Psoas muscle (tissue), 8 donors: ENCODE data around the gene CCDC102B. TPM values are rescaled to one million over a fixed set of nuclear protein-coding genes. Genes with fewer than 3 reads are reported as not detected.

Experiments
- ATAC-seq, 4 donors: fragments of 200-7000 bp; cut with Tn5 transposase; one replicate each; pipeline ENCODE4 v1.9.1; 2020; ENCODE audit warnings: moderate library complexity in 3 of 4, mild to moderate bottlenecking in 2 of 4
- DNase-seq, 2 donors: peaks; one replicate each; pipeline ENCODE4 v3.0.0-alpha.2; 2020
- H3K27ac ChIP-seq: fragments of 200-600 bp; one replicate; pipeline ENCODE4 v1.8.0; 2022
- H3K27me3 ChIP-seq, 3 donors: fragments of 200-600 bp in 1 of 3; one replicate each; pipeline versions ENCODE4 v1.6.1 to v1.8.0; 2013 to 2022; ENCODE audit warnings: low read length in 2 of 3, mild to moderate bottlenecking in 2 of 3, moderate library complexity in 1 of 3; ENCODE audit not compliant: insufficient read depth in 3 of 3
- H3K36me3 ChIP-seq, 2 donors: fragments of 200-600 bp in 1 of 2; one replicate each; pipeline versions ENCODE4 v1.6.1 to v1.8.0; 2013 to 2022; ENCODE audit warnings: low read depth in 1 of 2, mild to moderate bottlenecking in 1 of 2, moderate library complexity in 1 of 2; ENCODE audit not compliant: insufficient read depth in 1 of 2
- H3K4me1 ChIP-seq: fragments of 200-600 bp; one replicate; pipeline ENCODE4 v1.8.0; 2022
- H3K4me3 ChIP-seq: fragments of 200-600 bp; one replicate; pipeline ENCODE4 v1.8.0; 2022; ENCODE audit warnings: mild to moderate bottlenecking
- H3K9me3 ChIP-seq: fragments of 200-600 bp; one replicate; pipeline ENCODE4 v1.8.0; 2022
- WGBS, 3 donors: extraction: QIAGEN DNeasy Blood & Tissue Kit; methylation state at CpG; one replicate each; pipeline versions ENCODE4 v1.1.6 to v1.1.7; 2013; 5-methylcytosine and 5-hydroxymethylcytosine counted together
- intact Hi-C, 2 donors: fragments of 100-400 bp; cut with DNase I; formaldehyde crosslinking; loops; one replicate each; pipeline versions ENCODE4 v1.11.0 to v1.14.2; 2022
- polyA plus RNA-seq, 3 donors: library from polyadenylated mRNA; stranded (reverse); fragments of 200-250 nt; gene quantifications; one replicate each; pipeline ENCODE4 v1.2.3, GENCODE V29; 2013
- total RNA-seq, 4 donors: library from RNA; stranded (reverse); fragmentation: NEBNext Ultra II Directional in 2 of 4; extraction: Animal tissue kit (Norgen Biotek cat#: 25700) in 2 of 4; gene quantifications; one replicate each; pipeline versions ENCODE4 v1.2.1 to v1.2.4, GENCODE V29; 2021 to 2023
- TF ChIP-seq, protein P1 (sequence below): fragments of 200-600 bp; IDR thresholded peaks from one replicate; pipeline ENCODE4 v1.8.0; 2022; ENCODE audit warnings: antibody characterized with exemption
- donor health status: healthy with polysubstance abuse.
- donor health status: DM: no; HTN: no; CAD: no; lungs with moderate emphysema.
- donor health status: Bipolar disorder and iron deficiency.
- donor health status: healthy.
- donor health status: DM: yes; HTN: yes; CAD: no.
- donor health status: DM: no; HTN: no; CAD: no.
- donor health status: DM: no; HTN: no; CAD: no.
- donor health status: DM: yes; HTN: yes; CAD: no.

Gene CCDC102B
- total and polyA plus RNA-seq, 7 donors: 0.66 to 3.5 (median 1.5) TPM

- intact Hi-C loops: no loop called here
- Histone ChIP-seq H3K4me1 (no peaks in the 10 kb centered on the region), H3K36me3 (no peaks in the 10 kb centered on the region), H3K4me3 (no peak overlapping the region), H3K27ac (no peak overlapping the region), H3K9me3 (no peaks in the 10 kb centered on the region), H3K27me3 (no peaks in the 10 kb centered on the region)
- WGBS, 3 donors: 53 to 62% (median 55%) methylated on average over 2 of the region's 2 CpGs
- ATAC-seq (no peak), DNase-seq (no peak)
- TF ChIP-seq, protein P1, sequence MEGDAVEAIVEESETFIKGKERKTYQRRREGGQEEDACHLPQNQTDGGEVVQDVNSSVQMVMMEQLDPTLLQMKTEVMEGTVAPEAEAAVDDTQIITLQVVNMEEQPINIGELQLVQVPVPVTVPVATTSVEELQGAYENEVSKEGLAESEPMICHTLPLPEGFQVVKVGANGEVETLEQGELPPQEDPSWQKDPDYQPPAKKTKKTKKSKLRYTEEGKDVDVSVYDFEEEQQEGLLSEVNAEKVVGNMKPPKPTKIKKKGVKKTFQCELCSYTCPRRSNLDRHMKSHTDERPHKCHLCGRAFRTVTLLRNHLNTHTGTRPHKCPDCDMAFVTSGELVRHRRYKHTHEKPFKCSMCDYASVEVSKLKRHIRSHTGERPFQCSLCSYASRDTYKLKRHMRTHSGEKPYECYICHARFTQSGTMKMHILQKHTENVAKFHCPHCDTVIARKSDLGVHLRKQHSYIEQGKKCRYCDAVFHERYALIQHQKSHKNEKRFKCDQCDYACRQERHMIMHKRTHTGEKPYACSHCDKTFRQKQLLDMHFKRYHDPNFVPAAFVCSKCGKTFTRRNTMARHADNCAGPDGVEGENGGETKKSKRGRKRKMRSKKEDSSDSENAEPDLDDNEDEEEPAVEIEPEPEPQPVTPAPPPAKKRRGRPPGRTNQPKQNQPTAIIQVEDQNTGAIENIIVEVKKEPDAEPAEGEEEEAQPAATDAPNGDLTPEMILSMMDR: no peak
These were observed 284.0 kb downstream of the CCDC102B start for GRCh38 chr18:69081846-69082245.

- DNase-seq (no peak), ATAC-seq (no peak)
- TF ChIP-seq, protein P1: no peak
- H3K4me1 ChIP-seq: no peaks in the 10 kb centered on the region
- intact Hi-C loops: no loop called here
- no peaks in the 10 kb centered on the region for H3K36me3 ChIP-seq
- H3K27ac ChIP-seq: no peak overlapping the region
- 91 to 93% (median 91%) methylated on average over 1 of the region's 1 CpG for WGBS, 3 donors
- no peak overlapping the region for H3K4me3 ChIP-seq
- no peaks in the 10 kb centered on the region for H3K9me3 ChIP-seq
- no peaks in the 10 kb centered on the region for H3K27me3 ChIP-seq
These were observed 284.6 kb downstream of the CCDC102B start for GRCh38 chr18:69082499-69082898.

DNA sequence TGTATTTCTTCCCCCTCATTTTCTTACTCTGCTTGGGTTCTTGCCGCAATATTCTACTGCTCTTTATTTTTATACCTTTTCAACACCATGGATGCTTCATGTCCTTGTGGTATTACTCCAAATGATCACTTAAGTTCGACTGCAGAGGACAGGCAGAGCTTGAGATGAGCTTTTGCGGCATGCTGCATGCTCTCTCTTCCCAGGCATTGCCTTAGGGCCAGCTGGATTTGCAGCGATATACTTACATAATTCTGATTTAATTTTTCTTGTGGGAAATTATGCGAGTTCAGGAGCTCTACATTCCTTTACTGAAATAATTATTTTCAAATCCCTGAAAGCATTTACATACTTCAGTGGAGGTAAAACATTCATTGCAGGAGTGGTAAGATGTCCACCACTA, 288.1 kb downstream of the CCDC102B start:
- no peak overlapping the region for H3K4me3 ChIP-seq
- no peak for DNase-seq
- intact Hi-C loops: no loop called here
- H3K27ac ChIP-seq: no peak overlapping the region
- H3K36me3 ChIP-seq: no peaks in the 10 kb centered on the region
- ATAC-seq: no peak
- TF ChIP-seq, protein P1: no peak
- no peaks in the 10 kb centered on the region for H3K4me1 ChIP-seq
- H3K9me3 ChIP-seq: no peaks in the 10 kb centered on the region
- 67 to 79% (median 77%) methylated on average over 5 of the region's 5 CpGs for WGBS, 3 donors
- no peaks in the 10 kb centered on the region for H3K27me3 ChIP-seq

GRCh38 chr18:69088973-69089372, 291.1 kb downstream of the CCDC102B start:
- WGBS, 3 donors: 80 to 85% (median 81%) methylated on average over 2 of the region's 2 CpGs
- H3K27ac ChIP-seq: no peak overlapping the region
- H3K4me1 ChIP-seq: no peaks in the 10 kb centered on the region
- no peaks in the 10 kb centered on the region for H3K27me3 ChIP-seq
- ATAC-seq (no peak), DNase-seq (no peak)
- no peaks in the 10 kb centered on the region for H3K36me3 ChIP-seq
- TF ChIP-seq, protein P1: no peak
- no peaks in the 10 kb centered on the region for H3K9me3 ChIP-seq
- intact Hi-C loops: no loop called here
- no peak overlapping the region for H3K4me3 ChIP-seq

DNA sequence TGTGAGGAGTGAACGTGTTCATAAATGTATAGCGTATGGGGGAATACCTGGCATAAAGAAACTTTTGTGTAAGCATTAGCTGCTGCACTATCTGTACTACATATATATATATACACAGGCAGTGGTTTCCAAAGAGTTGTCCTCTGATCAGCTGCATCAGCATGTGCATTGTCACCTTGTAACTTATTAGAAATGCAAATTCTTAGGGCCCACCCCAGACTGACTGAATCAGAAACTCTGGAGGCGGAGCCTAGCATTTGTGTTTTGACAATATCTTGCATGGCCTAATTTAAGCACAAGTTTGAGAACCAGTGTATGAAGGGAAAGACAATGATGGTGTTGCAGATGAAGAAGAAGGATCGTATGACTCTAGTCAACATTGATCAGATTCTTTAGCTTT, 299.5 kb downstream of the CCDC102B start:
- no peak overlapping the region for H3K4me3 ChIP-seq
- H3K27me3 ChIP-seq: peaks cover 0 to 2% (median 0%) of the 10 kb centered on the region in 3 donors
- H3K4me1 ChIP-seq: no peaks in the 10 kb centered on the region
- DNase-seq (no peak), ATAC-seq (no peak)
- TF ChIP-seq, protein P1: no peak
- H3K27ac ChIP-seq: no peak overlapping the region
- intact Hi-C loops: no loop called here
- H3K36me3 ChIP-seq: no peaks in the 10 kb centered on the region
- no peaks in the 10 kb centered on the region for H3K9me3 ChIP-seq
- WGBS, 3 donors: 82 to 84% (median 84%) methylated on average over 4 of the region's 4 CpGs
